ENCODE measurements around the gene CDR2.
"Not testable (repeated sequence)": the region's sequence is repeated elsewhere in the genome, so short reads cannot be mapped to it uniquely, and the experiment has no call there.

Gene CDR2

GRCh38 chr16:22301423-22301822 is 73.0 kb downstream of the CDR2 start:
- not testable (repeated sequence) for DNase-seq

DNA sequence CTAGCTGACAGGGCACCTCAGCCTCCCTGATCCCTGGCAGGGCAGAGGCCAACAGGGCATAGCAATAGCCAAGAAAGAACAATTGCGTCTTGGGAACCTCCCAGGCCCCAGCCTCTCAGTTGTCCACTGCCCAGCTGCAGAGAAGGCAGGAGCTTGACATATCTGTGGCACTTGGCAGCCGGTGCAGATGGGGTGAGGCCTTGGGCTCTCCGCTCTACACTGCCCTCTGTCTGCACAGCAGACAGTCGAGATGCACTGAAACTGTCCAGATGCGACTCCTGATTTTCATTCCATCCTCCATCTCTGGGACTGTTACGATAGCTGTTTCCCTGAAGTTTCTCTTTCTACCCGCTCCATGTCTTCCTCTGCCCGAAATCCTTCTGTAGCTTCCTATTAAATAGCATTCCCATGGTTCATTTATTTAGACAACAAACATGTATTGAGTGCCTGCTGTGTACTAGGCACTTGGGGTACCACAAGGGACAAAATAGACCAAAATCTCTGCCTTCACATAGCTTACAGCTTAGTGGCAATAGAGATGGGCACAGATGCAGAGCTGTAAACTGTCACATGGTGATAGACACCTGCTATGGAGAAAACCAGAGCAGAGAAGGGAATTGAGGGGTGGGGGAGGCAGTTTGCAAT is 73.9 kb downstream of the CDR2 start:
- DNase-seq, result peak in 1 of 3 experiments; percentile 6

- DNase-seq, result no peak
These were observed 75.4 kb downstream of the CDR2 start for GRCh38 chr16:22299036-22299435.

DNA sequence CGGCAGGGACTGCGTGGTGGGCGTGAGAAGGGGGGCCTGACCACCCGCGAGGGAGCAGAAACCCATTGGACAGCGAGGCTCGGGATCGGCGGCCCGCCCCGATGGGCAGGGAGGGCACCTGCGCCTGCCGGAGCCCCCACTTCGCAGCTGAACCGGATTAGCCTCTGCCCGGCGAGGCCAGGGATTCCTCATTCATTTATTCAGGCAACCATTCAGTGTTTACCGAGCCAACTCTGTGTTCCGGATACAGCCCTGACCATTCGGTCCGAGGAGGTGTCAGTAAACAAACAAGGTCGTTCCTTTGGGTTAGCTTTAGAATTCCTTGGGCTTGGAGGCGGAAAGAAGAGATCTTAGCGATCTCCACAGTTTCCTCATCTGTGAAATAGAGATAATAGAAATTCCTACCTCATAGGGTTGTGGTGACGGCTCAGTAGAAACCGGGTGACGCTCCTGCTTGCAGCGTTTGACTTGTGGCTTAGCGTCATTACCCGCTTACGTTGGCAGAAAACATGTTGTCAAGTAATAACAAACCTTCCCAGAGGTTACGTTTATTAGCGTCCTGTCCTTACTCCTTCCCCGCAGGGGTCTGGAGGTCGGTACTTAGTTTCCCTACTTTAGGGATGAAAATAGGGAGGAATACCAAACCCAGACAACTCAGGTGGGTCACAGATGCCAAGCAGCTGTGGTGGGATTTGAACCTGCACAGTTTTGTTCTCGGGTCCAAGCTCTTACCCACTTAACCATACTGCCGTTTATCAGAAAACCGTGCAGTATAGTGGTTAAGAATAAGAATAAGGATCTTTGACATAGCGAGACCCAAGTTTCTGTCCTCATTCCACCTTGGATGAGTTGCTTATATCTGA is 76.3 kb downstream of the CDR2 start:
- peak; percentile 52 to 98 (median 87) for DNase-seq

DNA sequence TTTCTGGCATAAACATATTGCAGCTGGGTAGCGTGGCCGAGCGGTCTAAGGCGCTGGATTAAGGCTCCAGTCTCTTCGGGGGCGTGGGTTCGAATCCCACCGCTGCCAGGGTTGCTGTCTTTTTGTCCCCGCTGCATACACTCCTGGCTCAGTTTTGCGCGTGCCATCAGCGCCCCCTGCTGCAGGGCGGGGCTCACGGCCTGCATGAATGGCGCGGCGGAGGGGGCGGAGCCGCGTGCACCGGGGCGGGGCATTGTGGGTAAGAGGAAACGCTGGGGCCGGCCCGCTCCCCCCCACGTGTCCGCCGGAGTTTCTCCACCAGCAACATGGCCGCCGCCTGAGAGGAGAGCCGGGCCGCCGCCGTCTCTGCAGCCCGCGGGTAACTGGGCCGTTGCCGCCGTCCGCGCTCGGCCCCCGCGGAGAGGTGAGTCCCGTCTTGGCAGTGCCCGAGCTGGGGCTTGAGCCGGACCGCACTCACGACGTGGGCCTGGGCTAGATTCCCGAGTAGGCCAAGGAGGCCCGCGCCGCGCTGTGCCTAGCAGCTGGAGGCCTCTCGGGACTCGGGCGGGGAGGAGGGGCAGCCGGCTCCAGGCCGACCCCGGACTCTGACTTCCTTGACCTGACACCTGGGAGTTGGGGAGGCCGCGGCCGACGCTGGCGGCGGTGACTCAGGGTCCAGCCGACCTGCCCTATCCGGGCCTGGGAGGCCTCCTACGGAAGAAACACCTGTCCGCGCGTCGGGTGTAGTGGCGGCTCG is 77.1 kb downstream of the CDR2 start, which contains the start of gene POLR3E:
TSS of gene POLR3E (plus strand) at position 296 of the 757 bp plus-strand sequence. CDS start 5,560 bp downstream, outside the sequence.
- peak; percentile 93 to 99 (median 97) for DNase-seq

DNA sequence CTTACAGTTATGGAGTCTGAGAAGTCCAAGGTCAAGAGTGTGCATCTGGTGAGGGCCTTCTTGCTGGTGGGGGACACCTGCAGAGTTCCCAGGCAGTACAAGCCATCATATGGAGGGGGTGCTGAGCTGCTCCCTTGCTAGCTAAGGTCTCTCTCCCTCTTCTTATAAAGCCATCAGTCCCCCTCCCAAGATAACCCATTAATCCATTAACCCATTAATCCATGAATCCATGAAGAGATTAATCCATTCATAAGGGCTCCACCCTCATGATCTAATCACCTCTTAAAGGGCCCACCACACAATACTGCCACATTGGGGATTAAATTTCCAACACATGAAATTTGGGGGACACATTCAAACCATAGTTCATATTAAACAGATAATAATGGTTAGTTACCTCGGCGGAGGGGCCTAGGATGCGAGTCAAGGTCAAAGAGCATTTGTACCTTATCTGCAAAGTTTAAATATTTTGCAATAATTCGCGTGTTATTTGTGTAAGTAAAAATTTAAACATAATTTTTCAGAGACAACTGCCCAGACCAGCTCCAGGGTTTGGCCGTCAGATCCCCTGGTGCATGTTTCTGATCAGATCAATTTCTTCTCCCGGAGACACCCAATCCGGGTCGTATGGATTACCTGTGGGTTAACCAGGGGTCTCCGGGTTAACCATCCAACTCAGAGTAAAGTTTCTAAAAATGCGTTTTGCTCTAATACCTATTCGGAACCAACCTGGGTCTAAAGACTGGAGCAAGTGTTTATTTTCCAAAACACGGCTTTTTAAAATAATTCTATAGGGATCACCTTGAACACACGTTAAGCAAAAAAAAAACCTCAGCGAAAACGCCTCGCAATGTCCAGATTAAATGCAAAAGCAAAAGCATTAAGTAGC is 78.0 kb downstream of the CDR2 start:
- peak in 2 of 3 experiments; percentile 35 to 61 for DNase-seq

Measured in NCI-H1417 (cell line).